Body of pancreas (tissue), 4 donors: ENCODE results near the gene CMC4.

ENCODE experiments used
- POLR2A ChIP-seq, 3 donors: fragments of 450-650 bp; IDR thresholded peaks; one replicate each; pipeline ENCODE4 v1.6.1; 2016; ENCODE audit warnings: antibody characterized with exemption in 3 of 3, mild to moderate bottlenecking in 2 of 3
- TF ChIP-seq, protein P1 (sequence below), 7 experiments: fragments of 450-650 bp in 4 of 7; fragments of 200-600 bp in 3 of 7; sonication (generic) in 3 of 7; IDR thresholded peaks; one replicate each; pipeline ENCODE4 v1.5.1; 2016 to 2019; ENCODE audit warnings: antibody characterized with exemption in 7 of 7

DNA sequence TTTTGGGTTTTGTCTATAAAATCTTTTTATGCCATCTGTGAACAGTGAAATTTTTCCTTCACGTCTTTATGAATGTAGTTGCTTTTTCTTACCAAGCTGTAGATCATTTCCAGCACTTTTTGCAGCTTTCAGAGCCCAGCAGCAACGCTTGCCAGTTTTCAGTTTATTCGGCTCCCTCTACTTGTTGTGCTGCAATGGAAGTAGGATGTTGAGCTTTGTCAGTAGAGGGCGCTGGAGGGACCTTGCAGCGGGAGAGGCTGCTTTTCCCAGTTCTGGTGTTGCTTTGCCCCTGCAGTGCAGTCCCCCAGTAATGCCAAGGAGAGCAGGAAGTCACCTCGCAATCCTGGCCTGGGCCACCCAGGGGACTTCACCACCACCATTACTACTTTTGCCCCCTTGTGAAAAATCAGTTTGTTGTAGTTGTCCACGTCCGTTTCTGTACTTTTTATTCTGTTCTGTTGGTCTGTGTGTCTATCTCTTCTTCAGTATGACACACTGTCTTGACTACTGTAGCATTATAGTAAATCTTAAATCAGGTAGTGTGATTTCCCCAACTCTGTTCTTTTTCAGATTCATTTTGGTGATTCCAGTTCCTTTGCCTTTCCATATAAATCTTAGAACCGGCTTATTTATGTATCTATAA is 21.8 kb downstream of the CMC4 start:
- TF ChIP-seq, protein P1, sequence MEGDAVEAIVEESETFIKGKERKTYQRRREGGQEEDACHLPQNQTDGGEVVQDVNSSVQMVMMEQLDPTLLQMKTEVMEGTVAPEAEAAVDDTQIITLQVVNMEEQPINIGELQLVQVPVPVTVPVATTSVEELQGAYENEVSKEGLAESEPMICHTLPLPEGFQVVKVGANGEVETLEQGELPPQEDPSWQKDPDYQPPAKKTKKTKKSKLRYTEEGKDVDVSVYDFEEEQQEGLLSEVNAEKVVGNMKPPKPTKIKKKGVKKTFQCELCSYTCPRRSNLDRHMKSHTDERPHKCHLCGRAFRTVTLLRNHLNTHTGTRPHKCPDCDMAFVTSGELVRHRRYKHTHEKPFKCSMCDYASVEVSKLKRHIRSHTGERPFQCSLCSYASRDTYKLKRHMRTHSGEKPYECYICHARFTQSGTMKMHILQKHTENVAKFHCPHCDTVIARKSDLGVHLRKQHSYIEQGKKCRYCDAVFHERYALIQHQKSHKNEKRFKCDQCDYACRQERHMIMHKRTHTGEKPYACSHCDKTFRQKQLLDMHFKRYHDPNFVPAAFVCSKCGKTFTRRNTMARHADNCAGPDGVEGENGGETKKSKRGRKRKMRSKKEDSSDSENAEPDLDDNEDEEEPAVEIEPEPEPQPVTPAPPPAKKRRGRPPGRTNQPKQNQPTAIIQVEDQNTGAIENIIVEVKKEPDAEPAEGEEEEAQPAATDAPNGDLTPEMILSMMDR (IDR thresholded peaks at IDR 0.05) = peak in 6 of 7 experiments; percentile 35 to 69 (median 54)
- TF ChIP-seq POLR2A (IDR thresholded peaks at IDR 0.05) = peak in 1 of 3 donors; percentile 20
